Embryonic facial prominence (tissue), 1 donor: ENCODE measurements around the gene FMO2.
"Not testable (repeated sequence)": the region's sequence is repeated elsewhere in the genome, so short reads cannot be mapped to it uniquely, and the experiment has no call there.

Experiments
- DNase-seq: peaks from one replicate; pipeline ENCODE4 v3.0.0-alpha.2; 2016; ENCODE audit errors: extremely low spot score

FMO2 gene

DNA sequence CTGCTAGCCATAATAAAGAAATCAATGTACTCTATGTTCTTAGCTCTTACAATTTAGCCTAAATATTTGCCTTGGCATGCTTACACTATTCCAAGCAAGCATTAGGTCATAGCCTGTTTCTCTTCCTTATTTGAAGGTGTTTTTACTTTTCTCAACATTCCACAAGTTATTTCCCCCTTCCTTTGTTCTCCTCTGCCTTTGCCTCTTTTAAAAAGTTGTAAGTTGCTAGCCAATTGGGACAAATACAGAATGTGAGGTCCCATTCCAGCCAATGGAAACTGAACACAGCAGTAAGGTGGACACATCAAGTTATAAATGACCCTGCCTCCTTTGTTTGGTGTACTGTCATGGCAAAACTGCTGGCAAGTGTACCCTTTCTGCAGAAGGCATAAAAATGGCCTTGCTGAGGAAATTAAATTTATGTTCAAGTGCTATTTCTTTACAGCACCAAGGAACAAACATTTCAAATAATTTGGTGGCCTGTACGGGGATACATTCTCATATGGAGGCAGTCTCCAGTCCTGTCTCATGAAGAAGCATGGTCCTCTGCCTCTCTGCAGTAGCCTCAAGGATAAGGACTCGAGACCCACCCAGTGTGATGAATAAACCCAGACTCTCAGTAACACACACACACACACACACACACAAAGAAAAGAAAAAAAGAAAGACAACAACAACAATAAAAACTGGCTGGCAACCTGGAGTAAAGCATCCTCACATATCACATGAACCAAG lies 34.4 kb downstream of the FMO2 start:
- no peak for DNase-seq

DNA sequence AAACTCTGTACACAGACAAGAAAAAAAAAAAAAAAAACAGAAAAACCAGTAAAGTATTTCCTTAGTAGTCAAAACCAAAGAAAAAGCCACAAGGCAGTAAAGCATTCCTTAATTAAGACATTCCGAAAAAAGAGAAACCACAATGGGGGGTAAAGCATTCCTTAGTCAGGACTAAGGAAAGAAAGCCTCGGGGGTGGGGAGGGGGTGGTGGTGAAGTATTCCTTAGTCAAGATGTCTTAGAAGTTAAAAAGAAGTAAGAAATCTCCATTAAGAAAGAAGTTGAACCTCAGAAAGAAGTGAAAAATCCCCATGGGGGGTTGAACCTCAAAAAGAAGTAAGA lies 35.0 kb downstream of the FMO2 start:
- peak; percentile 59 for DNase-seq

DNA sequence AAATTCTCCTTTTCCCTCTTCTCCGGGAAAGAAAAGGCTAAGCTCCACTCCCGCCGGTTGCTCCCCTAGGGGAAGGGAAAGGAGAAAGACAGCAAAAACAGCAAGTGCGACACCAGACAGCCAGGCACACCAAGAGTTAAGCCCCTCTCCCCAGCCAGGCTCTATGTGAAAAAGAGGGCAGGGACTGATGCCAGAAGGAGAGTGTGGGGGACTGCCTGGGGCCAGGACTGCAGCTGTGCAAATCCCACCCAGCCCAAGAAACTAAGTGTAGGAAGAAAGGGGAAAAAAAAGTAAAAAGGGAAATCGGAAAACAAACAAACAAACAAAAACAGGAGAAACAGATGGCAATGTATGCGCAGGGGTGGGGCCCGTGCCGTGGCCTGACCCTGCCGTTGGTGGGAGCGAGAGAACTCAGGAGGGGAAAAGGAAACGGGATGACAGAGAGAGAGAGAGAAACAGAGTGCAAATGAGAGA lies 35.5 kb downstream of the FMO2 start:
- peak; percentile 66 for DNase-seq

DNA sequence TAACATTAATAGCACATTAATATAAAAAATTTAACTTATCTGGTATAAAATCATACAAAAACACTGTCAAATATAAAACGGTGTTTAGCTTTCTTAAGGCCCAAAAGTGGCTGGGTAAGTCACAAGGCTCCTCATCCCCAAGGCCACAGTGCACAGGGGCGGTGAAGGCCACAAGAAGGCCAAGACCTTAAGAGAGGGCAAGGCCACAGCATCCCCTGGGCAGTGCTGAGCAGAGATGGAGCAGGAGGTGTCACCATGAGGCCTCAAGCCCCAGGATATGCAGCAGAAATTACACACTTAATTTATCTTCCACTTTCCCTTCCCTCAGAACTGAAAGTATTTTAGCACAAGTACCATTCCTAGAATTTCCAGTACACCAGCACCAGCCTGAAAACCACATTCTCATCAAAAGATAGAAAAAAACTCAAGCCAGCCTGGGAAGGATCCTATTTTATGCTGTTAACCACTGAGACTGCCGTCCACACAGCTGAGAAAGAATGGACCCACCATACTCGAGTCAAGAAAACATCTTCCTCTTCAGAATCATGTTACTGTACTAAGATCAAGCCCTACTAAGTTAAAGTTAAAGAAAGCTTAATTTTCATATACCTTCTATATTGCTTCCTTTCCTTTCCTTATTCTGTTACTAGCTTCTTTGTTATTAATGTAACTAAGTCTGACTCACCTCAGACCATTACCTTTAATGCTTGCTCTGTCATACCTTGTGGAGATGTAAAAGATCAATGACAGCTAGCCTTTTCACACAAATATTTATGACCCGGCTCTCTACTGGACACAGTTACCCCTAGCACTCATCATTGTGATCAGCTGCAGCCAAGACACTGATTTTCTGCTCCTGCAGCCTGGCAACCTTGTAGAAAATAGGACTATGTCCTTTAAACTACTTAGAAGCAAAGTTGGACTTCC lies 36.8 kb downstream of the FMO2 start:
- DNase-seq, result no peak

DNA sequence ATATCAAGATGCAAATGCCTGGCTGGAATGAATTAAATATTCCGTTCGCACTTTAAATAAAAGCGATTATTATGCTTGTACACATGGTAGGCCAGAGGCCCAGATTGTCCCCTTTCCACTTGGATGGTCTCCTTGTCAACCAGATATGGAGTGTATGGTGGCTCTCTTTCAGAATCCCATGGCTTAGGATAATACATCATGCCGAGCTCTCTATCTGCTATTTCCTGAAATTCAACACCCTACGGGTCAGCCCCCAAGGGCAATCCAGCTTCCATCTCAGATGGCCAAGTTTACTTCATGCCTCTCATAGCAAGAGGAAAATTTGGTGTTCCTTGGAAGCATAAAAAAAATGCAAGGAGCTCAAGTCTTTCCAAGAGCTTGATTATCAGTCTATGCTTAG lies 37.8 kb downstream of the FMO2 start:
- no peak for DNase-seq

DNA sequence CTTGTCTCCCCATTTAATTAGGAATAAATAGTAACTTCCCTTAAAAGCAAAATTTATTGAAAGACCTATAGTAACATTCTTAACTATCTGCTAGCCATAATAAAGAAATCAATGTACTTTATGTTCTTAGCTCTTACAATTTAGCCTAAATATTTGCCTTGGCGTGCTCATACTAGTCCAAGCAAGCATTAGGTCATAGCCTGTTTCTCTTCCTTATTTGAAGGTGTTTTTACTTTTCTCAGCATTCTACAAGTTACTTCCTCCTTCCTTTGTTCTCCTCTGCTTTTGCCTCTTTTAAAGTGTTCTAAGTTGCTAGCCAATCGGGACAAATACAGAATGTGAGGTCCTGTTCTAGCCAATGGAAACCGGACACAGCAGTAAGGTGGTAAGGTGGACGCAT lies 39.2 kb downstream of the FMO2 start:
- not testable (repeated sequence) for DNase-seq

DNA sequence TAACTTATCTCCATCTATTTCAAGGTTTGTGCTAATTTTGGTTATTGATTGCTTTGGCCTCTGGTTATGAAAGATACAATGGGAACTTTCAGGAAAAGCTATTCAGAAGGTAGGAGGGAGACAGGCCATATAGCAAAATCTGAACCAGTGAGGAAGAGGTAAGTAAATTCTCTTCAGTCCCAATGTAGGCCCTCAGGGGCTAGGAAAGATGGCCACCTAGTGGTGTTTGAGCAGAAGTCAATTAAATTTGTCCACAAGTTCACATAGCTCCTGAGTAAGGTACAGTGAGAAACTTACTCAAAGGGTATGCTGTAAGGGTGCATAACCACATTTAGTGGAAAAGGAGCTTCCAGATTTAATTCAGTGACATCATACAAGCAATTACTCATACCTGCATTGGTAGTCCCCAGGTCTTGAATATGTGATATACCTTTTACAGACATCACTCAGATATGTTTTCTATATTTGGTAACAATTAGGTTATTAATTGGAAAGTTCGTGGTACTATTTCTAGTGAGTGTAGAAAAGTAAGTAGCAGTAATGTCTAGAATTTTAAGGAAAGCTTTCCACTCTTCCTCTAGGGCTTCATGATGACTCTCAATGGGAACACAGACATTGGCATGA lies 41.8 kb downstream of the FMO2 start:
- peak; percentile 20 for DNase-seq

DNA sequence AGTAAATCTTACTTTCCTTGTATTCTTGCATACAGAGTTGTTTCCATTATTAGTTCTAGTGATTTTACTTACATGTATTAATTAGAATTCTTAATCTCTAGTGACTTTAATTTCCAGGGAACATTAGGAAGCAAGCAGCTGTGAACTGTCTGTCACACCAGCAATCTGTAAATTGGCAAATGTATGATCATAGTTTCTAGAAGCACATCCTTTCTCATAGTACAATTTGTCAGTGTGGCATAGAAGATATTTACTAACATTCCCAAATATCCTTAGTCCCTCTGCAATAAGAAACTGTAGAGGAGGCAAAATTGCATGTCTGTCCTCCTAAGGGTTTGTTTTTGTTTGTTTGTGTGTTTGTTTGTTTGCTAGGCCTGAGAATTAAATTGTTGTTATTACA lies 46.2 kb downstream of the FMO2 start:
- no peak for DNase-seq

DNA sequence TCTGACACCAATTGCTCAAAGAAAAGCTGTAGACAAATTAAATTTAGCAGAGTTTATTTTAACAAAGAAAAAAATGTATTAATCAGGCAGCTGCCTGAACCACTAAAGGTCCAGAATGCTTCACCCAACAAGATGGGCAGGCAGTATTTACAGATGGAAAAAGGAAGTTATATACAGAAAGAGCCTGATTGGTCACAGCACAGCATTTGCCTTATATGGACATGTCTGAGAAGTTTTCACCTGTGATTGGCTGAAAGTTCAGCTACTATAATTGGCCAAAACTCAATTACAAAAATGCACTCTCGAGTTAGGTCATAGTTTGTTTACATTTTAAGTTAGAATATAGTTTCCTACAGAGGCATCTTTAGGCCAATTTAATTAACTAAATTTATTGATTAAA lies 48.1 kb downstream of the FMO2 start:
- no peak for DNase-seq

DNA sequence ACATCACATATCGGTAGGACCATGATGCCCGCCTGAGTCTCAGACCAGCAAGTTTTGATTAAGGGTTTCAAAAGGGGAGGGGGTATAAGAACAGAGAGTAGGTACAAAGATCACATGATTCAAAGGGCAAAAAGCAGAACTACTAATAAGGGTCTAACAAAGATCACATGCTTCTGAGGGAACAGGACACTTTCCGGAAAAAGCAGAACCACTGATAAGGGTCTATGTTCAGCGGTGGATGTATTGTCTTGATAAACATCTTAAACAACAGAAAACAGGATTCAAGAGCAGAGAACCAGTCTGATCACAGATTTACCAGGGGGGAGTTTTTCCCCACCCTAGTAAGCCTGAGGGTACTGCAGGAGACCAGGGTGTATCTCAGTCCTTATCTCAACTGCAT lies 51.1 kb downstream of the FMO2 start:
- DNase-seq, result not testable (repeated sequence)

DNA sequence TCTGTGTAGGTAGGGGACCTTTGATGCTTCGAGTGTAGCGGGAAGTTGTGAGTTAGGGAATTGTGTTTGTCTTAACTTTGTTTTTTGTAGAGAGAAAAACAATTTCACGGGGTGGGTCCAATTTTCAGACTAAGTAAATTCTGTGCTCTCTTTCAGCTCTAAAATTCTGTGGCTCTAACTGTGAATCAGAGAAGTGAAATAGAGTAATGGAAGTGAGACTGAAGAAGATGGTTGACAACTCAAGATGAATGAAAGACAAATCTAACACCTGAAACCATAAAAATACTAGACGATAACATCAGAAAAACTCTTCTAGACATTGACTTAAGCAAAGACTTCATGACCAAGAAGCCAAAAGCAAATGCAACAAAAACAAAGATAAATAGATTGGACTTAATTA lies 58.8 kb downstream of the FMO2 start:
- DNase-seq, result no peak

DNA sequence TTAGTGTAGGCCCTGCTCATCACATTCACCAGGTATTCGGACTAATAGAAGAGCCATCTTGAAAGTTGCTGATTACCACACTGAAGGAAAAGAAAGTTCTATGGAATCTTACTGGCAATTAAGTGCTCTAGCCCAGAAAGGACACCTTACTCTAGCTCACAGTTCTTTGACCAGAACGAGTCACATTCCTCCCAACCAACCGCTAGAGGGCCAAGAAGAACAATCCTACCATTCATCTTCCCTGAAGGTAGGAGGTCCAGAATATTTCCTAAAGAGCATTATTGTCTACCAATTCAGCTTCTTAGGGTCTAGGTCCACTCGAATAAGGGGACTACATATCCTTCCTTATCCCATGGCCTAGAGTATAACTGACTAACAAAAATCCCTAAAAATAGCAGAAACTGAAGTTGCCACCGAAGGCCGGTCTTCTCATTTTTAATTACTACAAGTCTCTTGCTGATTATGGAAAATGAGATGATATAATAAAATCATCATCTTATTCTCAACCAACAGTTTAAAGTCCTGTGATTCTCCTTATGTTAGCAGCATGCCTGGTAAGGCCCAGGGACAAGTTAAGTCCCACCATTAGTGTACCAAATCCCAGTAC lies 60.5 kb downstream of the FMO2 start:
- no peak for DNase-seq

DNA sequence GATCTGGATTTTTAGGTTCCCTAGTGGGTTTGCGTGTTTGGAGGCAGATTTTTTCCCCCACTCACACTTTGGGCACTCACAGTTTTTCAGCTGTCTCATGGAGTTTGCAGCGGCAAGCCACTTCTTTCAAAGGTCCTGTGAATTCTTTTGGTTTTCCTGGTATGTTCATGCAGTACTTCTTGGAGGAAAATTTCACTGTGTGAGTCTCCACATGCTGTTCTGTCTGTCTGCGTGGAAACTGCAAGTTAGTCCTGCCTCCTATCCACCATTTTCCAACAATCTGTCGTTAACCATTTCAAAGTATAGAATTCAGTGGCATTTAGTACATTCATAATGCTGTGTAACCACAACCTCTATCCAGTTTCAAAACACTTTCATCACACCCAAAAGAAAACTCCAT lies 62.4 kb downstream of the FMO2 start:
- no peak for DNase-seq

DNA sequence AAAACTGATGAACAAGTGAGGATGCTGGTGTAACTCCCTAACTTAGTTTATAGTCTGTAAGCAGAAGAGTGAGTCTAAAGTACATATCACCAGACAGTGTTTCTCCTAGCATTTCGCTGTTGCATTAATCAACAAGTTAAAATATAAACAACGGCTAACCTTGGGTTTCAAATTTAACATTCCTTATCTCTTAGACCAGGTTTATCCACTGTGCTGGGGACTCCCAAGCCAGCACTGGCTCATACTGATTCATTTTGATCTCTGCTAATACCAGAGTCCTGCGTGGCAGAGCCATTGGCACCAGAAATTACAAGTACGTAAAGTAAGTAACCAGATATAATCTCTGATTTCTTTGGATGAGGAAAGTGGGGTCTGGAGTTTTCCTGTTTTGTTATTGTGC lies 63.2 kb downstream of the FMO2 start, which contains the start of gene FMO1:
FMO1 (plus strand) TSS at position 193 of the 400 bp plus-strand sequence. CDS start 9,594 bp downstream, outside the sequence.
- no peak for DNase-seq

DNA sequence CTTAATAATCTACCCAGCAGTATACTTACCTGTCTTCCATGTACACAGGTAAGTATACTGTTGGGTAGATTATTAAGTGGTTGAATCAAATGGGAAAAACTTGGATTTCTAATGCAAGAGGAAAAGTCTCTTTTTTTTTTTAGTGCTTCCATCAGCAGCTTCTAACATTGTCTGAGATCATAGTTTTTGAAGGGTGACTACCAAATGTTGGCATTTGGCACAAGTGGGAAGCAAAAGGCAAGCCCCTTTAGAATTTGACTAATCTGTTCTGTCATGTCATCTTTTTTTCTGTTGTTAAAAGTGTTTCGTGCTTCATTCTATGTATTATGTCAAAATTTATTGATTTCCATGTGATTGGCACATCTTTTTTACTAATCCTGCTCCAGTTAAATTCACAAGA lies 63.7 kb downstream of the FMO2 start:
- DNase-seq, result no peak

DNA sequence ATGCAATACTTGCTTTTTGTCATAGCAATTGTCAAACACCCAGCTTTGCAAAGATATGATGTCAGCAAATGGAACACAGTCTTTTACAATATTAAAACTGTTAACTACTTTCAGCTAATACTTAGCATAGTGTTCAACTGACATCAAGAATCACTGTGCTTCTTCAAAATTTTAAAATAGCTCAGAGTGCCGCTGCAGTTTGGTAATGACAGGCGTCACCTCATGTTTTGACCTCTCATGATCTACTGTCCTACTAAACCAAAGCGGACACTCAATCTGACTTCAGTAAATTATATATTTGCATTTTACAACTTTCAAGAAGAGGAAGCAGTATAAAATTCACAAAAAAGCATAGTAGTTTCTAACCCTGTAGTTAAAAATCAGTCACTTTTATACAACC lies 65.2 kb downstream of the FMO2 start:
- no peak for DNase-seq

DNA sequence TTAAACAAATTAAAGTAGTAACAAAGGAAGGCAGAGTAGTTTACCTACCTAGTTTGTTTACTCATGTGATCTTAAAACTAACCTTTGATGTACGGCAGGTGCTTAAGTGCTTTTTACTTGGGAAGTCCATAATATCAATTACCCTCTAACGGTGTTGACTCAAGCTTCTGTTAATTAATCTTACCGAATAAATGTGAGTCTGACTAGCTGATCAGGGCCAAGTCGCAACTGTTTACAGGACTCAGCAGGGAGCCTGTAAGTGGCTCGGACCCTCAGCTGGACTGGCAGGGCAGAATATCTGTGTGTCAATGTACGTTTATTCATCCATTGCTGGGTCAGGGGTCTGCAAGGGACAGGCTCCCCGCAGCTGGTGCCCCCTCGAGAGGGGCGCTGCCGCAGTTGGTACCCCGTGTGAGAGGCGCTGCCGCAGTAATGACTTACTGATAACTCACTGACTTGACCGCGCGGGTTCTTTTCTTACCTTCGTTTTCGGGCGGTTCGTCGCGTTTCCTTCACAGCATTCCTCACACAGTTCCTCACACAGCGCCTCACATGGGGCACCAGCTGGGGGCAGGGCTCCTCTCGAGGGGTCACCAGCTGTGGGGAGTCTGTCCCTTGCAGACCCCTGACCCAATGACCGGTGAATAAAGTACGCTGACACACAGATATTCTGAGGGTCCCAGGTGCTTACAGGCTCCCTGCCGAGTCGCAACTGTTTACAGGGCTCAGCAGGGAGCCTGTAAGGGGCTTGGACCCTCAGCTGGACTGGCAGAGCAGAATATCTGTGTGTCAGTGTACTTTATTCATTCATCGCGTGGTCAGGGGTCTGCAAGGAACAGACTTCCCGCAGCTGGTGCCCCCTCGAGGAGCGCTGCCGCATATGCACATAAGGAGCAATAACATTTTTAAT lies 66.2 kb downstream of the FMO2 start:
- DNase-seq, result no peak

DNA sequence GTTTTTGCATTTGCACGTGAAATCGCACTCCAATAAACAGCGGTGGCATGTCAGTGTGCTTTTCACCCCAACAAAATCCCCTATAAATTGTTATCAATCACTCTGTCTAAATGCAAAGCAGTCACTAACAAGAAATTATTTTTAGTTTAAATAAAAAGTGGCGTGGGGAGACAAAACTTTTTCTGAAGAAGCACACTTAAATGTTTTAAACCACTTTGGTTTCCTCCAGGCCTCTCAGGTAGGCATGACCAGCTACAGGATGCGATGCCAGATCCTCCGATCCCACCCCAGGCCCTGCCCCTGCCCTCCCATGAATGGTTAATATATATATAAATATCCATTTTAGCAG lies 66.8 kb downstream of the FMO2 start:
- DNase-seq, result no peak

DNA sequence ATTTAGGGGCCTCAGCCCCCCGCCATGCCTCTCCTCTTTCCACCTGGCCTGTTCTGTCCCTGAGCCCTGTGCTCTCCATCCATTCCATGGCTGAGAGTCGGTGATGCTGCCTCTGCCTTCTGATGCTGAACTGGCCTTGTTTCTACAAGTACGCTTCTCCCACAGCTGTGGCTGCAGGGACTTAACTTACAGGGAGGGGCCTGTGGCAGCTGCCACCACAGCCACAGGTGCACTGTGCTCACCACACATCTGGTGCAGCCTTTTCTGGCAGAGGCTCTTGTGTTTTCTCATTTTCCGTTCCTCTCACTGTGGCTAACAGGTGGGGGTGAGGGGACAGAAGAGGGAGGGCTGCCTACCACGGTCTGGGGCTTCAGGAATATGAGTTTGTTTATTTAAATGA lies 67.4 kb downstream of the FMO2 start:
- no peak for DNase-seq

DNA sequence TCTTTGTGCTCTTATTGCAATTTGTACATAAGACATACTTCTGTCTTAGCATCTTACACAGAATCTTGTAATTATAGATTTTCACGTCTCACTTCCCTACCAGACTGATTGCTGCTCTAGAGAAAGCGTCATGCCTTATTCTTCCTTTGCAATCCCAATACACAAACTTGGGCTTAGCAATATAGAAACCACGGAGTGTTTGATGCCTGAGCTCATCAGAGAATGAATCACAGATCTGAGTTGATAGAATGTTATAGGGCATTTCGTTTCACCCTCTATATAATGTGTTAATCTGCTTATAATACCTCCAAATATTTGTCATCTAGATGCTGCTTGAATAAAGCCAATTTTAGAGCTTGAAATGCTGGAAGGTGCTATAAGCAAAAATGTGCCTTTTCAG lies 69.8 kb downstream of the FMO2 start:
- no peak for DNase-seq

DNA sequence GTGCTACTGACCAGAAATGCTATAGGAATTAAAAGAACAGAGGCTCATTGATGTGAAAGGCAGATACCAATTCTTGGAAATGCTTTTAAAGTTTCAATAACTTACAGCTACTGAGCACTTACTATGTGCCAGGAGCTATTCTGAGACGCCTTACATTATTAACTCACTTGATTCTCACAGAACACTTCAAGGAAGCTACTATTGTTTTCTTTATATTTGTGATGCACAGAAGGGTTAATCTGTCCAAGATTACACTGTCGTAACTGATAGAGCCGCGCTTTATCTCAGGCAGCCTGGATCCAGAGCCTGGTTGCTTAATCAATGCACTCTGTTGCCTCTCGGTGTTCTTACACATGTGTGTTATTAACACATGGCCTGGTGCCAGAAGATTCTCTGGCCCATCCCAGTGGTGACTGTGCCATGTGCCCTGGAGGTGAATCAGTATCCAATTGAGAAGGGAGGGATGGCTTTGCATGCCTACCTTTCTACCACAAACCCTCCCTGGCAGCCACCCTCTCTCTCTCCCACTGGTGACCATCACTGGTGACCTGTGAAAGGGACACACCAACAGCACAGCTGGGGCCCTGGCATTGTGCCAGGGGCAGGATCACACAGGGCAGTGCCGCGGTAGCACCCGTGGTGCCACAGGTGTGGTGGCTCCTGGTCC lies 72.0 kb downstream of the FMO2 start:
- DNase-seq, result no peak
